Brain microvascular endothelial cell (primary cell): Measurements from ENCODE around the gene NAP1L5.

ENCODE experiments used
- DNase-seq: peaks from one replicate; pipeline ENCODE4 v3.0.0-alpha.2; 2020
- H3K27ac ChIP-seq: fragments of 250-450 bp; sonication (Bioruptor Pico); 2 replicates; pipeline ENCODE4 v1.5.1; 2020; ENCODE audit warnings: mild to moderate bottlenecking, moderate library complexity
- H3K27me3 ChIP-seq: fragments of 250-450 bp; sonication (Bioruptor Pico); replicated peaks from 2 replicates; pipeline ENCODE4 v1.5.1; 2020; ENCODE audit warnings: mild to moderate bottlenecking
- H3K36me3 ChIP-seq: fragments of 250-450 bp; sonication (Bioruptor Pico); replicated peaks from 2 replicates; pipeline ENCODE4 v1.5.1; 2020; ENCODE audit warnings: mild to moderate bottlenecking
- H3K4me3 ChIP-seq: 2 replicates; pipeline ENCODE4 v1.5.1; 2011; ENCODE audit warnings: low read depth, mild to moderate bottlenecking, control low read depth, low read length, moderate library complexity
- CTCF ChIP-seq: IDR thresholded peaks from 2 replicates; pipeline ENCODE4 v1.5.1; 2011; ENCODE audit warnings: low read depth, mild to moderate bottlenecking, moderate library complexity, low read length, control low read depth, inconsistent platforms; ENCODE audit errors: missing control alignments
- in situ Hi-C: cut with HindIII; loops from 2 replicates; pipeline ENCODE4 v1.10.0; 2017; ENCODE audit warnings: low sequenced_read_pairs, low pct_ligation_motif_present

NAP1L5 gene

GRCh38 chr4:88645994-88646393 is 51.6 kb downstream of the NAP1L5 start:
- Histone ChIP-seq H3K27ac (no peak overlapping the region), H3K36me3 (no peaks in the 10 kb centered on the region), H3K27me3 (no peaks in the 10 kb centered on the region), H3K4me3 (no peak overlapping the region)
- in situ Hi-C loops, result no loop called here
- no peak for DNase-seq
- TF ChIP-seq CTCF, result no peak
